HEK293T (cell line): ENCODE data around the gene BIN1.

Experiments
- CTCF ChIA-PET: fragments of 350-600 bp; formaldehyde crosslinking; extraction: SDS; loops from one replicate; lab custom pipeline; 2021; ENCODE audit warnings: antibody characterized with exemption, inconsistent platforms; lab: Yijun Ruan, JAX
- POLR2A ChIA-PET: fragments of 350-600 bp; formaldehyde crosslinking; extraction: SDS; loops from one replicate; lab custom pipeline; 2020; ENCODE audit warnings: antibody characterized with exemption, inconsistent platforms; lab: Yijun Ruan, JAX
- DNase-seq: peaks from one replicate; pipeline ENCODE4 v3.0.0; 2012; ENCODE audit warnings: mixed read lengths; ENCODE audit errors: extremely low spot score
- ARNT ChIP-seq: fragments of 450-650 bp; IDR thresholded peaks from 2 replicates; pipeline ENCODE4 v1.6.1; 2017; ENCODE audit warnings: mild to moderate bottlenecking
- BHLHE40 ChIP-seq: fragments of 450-650 bp; IDR thresholded peaks from 2 replicates; pipeline ENCODE4 v1.6.1; 2016; ENCODE audit warnings: mild to moderate bottlenecking, moderate library complexity, borderline replicate concordance
- CTBP1 ChIP-seq: fragments of 450-650 bp; IDR thresholded peaks from 2 replicates; pipeline ENCODE4 v1.6.1; 2016; ENCODE audit warnings: borderline replicate concordance
- ELF4 ChIP-seq: fragments of 450-650 bp; IDR thresholded peaks from 2 replicates; pipeline ENCODE4 v1.6.1; 2017; ENCODE audit warnings: antibody characterized with exemption
- FOXA1 ChIP-seq: fragments of 450-650 bp; IDR thresholded peaks from 2 replicates; pipeline ENCODE4 v1.6.1; 2016; ENCODE audit warnings: mild to moderate bottlenecking
- FOXK2 ChIP-seq: fragments of 450-650 bp; IDR thresholded peaks from 2 replicates; pipeline ENCODE4 v1.6.1; 2016; ENCODE audit warnings: mild to moderate bottlenecking
- FOXM1 ChIP-seq: fragments of 450-650 bp; IDR thresholded peaks from 2 replicates; pipeline ENCODE4 v1.6.1; 2017; ENCODE audit warnings: mild to moderate bottlenecking, borderline replicate concordance
- HDGF ChIP-seq: fragments of 450-650 bp; IDR thresholded peaks from 2 replicates; pipeline ENCODE4 v1.6.1; 2017; ENCODE audit warnings: antibody characterized with exemption, borderline replicate concordance
- L3MBTL2 ChIP-seq: fragments of 450-650 bp; conservative IDR thresholded peaks from 2 replicates; pipeline ENCODE4 v1.6.1; 2016; ENCODE audit warnings: mild to moderate bottlenecking
- LEF1 ChIP-seq: fragments of 450-650 bp; IDR thresholded peaks from 2 replicates; pipeline ENCODE4 v1.6.1; 2017; ENCODE audit warnings: mild to moderate bottlenecking, borderline replicate concordance
- NFRKB ChIP-seq: fragments of 450-650 bp; IDR thresholded peaks from 2 replicates; pipeline ENCODE4 v1.6.1; 2016; ENCODE audit warnings: mild to moderate bottlenecking, moderate library complexity
- PKNOX1 ChIP-seq: fragments of 450-650 bp; IDR thresholded peaks from 2 replicates; pipeline ENCODE4 v1.6.1; 2016
- SP1 ChIP-seq: fragments of 450-650 bp; IDR thresholded peaks from 2 replicates; pipeline ENCODE4 v1.6.1; 2017
- SUZ12 ChIP-seq: fragments of 450-650 bp; IDR thresholded peaks from 2 replicates; pipeline ENCODE4 v1.6.1; 2016; ENCODE audit warnings: mild to moderate bottlenecking
- TARDBP ChIP-seq: fragments of 450-650 bp; IDR thresholded peaks from 2 replicates; pipeline ENCODE4 v1.6.1; 2016
- ZNF384 ChIP-seq: fragments of 450-650 bp; IDR thresholded peaks from 2 replicates; pipeline ENCODE4 v1.6.1; 2016

Gene BIN1

GRCh38 chr2:127079358-127079920, 27.5 kb downstream of the BIN1 start:
- TF ChIP-seq FOXM1, result no peak
- no peak for TF ChIP-seq SP1
- no peak for TF ChIP-seq ARNT
- POLR2A ChIA-PET, result no interaction called here
- CTCF ChIA-PET, result interaction anchor here (1.3 kb wide), 1 partner anchor 11 kb away, joined by 4 read pairs; no protein-coding TSS in a partner anchor

DNA sequence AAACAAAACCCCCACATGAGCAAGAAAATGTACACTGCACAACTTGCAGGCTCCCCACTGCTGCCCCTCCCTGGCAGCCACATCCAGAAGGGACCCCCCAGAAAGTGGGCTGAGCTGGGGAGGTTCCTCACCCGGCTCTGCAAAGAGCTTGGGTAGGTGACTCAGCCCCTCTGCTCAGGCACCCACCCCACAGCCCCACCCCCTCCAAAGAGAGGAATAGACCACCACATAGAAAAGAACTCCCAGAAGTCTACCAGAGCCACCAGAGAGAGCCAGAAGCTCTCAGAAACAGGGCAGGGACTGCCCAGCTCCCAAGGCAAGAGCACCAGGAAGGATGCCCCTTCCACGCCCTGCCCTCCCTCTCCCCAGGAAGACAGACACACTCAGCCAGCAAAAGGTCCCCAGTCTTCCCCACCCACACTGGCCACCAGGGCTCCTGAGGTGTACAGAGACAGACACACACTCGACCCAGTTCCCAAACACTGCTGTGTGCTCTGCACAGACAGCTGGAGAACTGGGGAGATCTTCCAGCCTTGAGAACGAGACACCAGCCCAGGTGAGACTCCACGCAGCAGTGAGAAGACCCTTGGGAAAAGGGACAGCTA, 28.2 kb downstream of the BIN1 start:
- POLR2A ChIA-PET, result no interaction called here
- CTCF ChIA-PET, result interaction anchor here (1.8 kb wide), 1 partner anchor 11 kb away, joined by 8 read pairs; no protein-coding TSS in a partner anchor
- TF ChIP-seq BHLHE40 (no peak), CTBP1 (no peak), LEF1 (no peak), L3MBTL2 (no peak), NFRKB (no peak), TARDBP (no peak), HDGF (no peak), PKNOX1 (no peak), FOXK2 (no peak), ZNF384 (no peak), FOXA1 (no peak), SP1 (no peak), ARNT (no peak)
- DNase-seq, result no peak

More at GRCh38 chr2:127079358-127079920, 27.5 kb downstream of the BIN1 start:
- no peak for DNase-seq

GRCh38 chr2:127078028-127078427, 28.9 kb downstream of the BIN1 start:
- POLR2A ChIA-PET, result no interaction called here
- DNase-seq, result no peak
- TF ChIP-seq BHLHE40 (no peak), LEF1 (no peak), TARDBP (no peak), NFRKB (no peak), ELF4 (no peak), SUZ12 (no peak), HDGF (no peak)
- CTCF ChIA-PET, result interaction anchor here (1.8 kb wide), 1 partner anchor 10 kb away, joined by 8 read pairs; no protein-coding TSS in a partner anchor

- ChIA-PET POLR2A (no interaction called here), CTCF (interaction anchor here (0.9 to 1.8 kb wide), 3 partner anchors 9 to 12 kb away, joined by 3 to 10 read pairs (median 8); no protein-coding TSS in a partner anchor)
- no peak for DNase-seq
- TF ChIP-seq ARNT (no peak), NFRKB (no peak), ELF4 (no peak), HDGF (no peak), FOXM1 (no peak), BHLHE40 (no peak), LEF1 (no peak), PKNOX1 (no peak), L3MBTL2 (no peak)
These were observed 30.0 kb downstream of the BIN1 start for GRCh38 chr2:127076924-127077323.

- no peak for DNase-seq
- POLR2A ChIA-PET, result no interaction called here
- CTCF ChIA-PET, result interaction anchor here (0.9 to 1.1 kb wide), 2 partner anchors 9 to 11 kb away, joined by 3 to 10 read pairs; no protein-coding TSS in a partner anchor
- no peak for TF ChIP-seq SP1
- no peak for TF ChIP-seq FOXK2
- no peak for TF ChIP-seq PKNOX1
- no peak for TF ChIP-seq CTBP1
- TF ChIP-seq BHLHE40, result no peak
- TF ChIP-seq HDGF, result no peak
- TF ChIP-seq L3MBTL2, result no peak
- no peak for TF ChIP-seq ARNT
- TF ChIP-seq FOXA1, result no peak
These were observed 30.7 kb downstream of the BIN1 start for GRCh38 chr2:127076290-127076689.

DNA sequence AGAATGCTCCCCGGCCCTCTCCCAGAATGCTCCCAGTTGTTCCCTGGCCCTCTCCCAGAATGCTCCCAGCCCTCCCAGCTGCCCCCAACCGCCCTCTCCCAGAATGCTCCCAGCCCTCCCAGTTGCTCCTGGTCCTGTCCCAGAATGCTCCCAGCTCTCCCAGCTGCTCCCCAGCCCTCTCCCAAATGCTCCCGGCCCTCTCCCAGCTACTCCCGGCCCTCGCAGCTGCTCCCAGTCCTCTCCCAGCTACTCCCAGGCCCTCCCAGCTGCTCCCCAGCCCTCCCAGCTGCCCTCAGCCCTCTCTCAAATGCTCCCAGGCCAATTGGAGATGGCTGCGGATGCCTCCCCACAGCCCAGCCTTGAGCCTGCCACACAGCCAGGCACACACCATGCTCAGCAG, 31.1 kb downstream of the BIN1 start:
- no peak for DNase-seq
- POLR2A ChIA-PET, result no interaction called here
- no peak for TF ChIP-seq LEF1
- TF ChIP-seq FOXM1, result no peak
- TF ChIP-seq CTBP1, result no peak
- TF ChIP-seq SUZ12, result no peak
- no peak for TF ChIP-seq BHLHE40
- TF ChIP-seq NFRKB, result no peak
- TF ChIP-seq L3MBTL2, result no peak
- TF ChIP-seq SP1, result no peak
- TF ChIP-seq PKNOX1, result no peak
- TF ChIP-seq ELF4, result no peak
- TF ChIP-seq ARNT, result no peak
- no peak for TF ChIP-seq FOXA1
- TF ChIP-seq ZNF384, result no peak
- no peak for TF ChIP-seq TARDBP
- no peak for TF ChIP-seq HDGF
- no peak for TF ChIP-seq FOXK2
- CTCF ChIA-PET, result interaction anchor here (0.9 to 1.1 kb wide), 2 partner anchors 8 to 11 kb away, joined by 3 to 10 read pairs; no protein-coding TSS in a partner anchor
